ENCODE data around the gene SDR42E2.

Gene SDR42E2

DNA sequence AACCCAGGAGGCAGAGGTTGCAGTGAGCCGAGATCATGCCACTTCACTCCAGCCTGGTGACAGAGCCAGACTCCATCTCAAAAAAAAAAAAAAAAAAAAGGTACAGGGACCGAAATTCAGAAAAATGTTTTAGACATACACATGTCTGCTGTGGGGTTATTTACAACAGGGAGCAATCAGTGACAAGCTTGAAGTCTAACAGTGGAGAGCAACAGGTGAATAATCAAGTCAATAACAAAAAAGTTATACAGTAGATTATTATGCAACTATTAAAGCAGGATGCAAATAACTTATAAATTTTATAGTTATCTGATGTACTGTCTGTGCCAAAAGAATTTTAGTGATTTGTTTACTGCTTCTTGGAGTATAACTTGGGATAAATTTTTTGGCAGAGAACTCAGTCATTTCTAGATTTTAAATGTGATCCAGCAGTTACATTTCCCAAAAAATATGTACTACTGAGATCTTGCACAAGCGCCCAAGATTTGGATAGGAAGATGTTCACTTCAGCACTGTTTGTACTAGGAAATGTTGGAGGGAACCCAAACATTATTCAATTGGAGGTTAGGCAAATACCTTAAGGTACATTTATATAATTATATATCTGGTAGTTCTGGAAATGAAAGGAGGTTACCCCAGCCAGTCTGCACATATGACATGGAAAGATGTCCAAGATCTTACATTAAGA, 77.9 kb downstream of the SDR42E2 start:
- no peak overlapping the region for H3K4me3 ChIP-seq (ENCODE audit: low read depth, low read length)

Measured in iPS-11a (cell line).